Stimulated activated CD8-positive, alpha-beta memory T cell treated with anti-CD3 and anti-CD28 coated beads, Interleukin-4, amount 100 ng/mL, for 4 hours (primary cell): Measurements from ENCODE around the gene HMX1.

Experiments used
- DNase-seq, 2 donors: peaks; one replicate each; pipeline ENCODE4 v3.0.0-alpha.2; 2020; ENCODE audit warnings: low read depth in 2 of 2, low spot score in 1 of 2

The HMX1 gene

DNA sequence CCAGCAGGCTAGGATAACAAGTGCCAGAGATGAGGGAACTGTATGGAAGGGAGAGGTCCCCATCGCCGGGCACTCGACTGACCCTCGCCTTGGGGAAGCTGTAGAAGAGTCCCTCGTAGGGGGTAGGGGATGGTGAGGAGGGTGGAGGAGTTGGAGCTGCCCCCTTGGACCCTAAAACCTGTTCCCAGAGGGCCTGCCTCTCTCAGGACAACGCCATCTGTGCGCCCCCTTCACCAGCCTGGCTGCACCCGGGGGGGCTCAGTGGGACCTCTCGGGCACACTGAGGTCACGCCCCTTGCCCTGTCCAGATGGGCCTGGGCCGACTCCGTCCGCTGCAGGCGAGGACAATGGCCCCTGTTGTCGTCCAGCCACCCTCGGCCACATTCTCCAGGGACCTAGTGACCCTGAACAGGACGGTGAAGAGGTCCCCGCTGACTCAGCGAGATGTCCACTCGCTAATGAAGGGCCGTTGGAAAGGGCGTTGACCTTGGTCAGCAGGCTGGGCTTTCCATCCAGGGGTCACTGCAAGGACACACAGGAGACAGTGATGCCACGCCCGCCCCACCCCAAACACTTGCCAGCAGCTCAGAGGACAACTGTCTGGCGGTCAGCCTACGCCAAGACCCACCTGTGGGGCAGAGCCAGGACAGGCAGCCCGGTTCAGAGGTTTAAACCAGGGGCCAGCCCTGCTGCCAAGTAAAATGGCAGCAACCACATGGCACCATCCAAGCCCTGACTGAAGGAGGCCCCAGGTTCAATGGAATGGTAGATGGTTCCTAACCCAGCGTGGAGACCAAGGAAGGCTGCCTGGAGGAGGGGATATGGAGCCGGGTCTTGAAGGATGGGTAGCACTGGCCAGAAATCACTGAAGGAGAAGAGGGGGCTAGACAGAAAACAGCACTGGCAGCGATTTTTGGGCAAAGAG, 51.2 kb downstream of the HMX1 start:
- no peak for DNase-seq

DNA sequence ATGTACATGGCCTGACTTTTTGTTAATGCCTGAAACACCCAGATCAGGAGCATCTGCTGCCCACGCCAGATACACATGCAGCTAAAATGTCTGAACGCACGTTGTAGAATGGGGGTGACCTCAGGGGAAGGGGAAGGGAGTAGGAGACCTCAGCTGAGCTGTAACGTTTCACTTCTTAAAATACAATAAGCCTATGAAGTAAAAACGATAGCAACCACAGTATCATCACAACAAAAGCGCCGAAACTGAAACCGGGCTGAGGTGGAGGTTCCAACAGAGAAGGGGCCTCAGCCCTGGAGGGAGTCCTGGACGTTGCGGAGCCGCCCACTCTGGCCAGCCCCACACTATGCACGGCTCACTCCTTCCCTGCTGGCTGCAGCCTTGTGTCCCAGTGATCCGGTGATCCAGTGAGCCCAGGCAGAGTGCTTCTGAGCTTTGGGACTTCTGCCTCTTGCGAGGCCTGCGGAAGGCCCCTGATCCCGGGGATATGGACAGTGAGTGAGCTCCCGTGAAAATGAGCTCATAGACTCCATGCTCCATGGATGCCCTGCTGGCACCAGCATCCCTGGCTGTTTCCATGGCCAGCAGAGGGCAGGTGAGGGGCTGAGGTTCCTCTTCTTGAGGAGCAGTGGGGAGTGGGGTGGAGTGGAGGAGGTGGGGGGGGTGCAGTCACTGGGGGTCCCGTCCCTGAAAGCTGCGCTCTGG, 52.0 kb downstream of the HMX1 start:
- DNase-seq: no peak

DNA sequence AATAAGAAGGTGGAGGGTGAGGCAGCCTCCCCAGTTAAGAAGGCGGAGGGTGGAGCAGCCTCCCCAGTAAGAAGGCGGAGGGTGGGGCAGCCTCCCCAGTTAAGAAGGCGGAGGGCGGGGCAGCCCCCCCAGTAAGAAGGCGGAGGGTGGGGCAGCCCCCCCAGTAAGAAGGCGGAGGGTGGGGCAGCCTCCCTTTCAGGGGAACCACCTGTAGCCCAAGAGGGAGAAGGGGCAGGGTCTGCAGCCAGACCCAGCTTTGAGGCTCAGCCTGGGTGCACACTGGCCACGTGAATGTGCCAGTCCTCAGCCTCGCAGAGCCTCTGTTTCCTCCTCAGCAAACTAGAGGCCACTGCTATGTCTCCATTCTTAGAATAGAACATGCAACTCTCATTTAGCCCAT, 52.6 kb downstream of the HMX1 start:
- DNase-seq: no peak

DNA sequence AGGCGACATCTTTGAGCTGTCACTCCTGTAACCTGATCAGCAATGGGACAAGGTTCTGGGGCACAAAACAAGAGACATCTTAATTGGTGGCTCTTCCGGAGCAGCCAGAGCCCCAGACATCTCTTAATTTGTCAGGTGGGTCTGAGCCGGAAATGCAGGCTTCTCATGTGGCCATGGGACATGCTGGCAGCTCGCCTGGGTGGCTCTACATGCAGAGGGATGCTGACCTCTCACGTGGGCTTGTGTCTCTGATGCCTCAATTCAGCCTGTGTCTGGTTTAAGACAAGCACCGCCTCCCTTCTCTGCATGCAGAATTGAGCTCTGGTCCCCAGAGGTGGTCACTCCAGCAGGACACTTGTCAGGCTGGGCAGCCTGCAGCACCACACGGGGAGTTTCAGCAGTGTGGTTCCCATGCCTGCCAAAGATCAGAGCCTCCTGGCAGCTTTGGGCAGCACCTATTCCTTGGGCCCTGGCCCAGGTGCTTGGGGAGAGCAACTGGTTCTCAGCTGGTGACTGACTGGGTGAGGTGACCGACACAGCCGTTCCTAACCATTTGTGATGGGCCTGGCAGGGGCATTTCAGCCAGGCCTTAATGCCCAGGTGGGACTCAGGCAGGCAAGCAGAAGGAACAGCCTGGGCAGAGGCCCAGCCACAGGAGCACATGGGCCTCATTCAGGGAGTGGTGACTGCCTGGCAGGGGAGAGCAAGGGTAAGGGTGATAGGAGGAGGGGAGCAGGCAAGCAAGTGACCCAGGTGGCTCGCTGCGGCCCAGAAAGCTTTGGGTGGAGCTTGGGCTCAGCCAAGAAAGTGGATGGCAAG, 53.4 kb downstream of the HMX1 start:
- DNase-seq: no peak

DNA sequence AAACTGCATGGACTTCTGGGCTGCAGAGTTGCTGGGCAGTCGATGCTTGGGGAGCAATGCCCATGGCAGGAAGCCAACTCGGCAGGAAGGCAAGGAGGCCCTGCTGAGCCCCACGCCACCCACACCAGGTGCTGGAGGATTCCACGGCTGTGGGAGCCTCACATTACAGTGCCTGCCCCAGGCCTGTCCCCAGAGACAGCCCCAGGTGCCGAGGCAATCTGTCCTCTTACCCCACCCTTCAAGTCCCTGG, 53.9 kb downstream of the HMX1 start:
- DNase-seq: no peak

DNA sequence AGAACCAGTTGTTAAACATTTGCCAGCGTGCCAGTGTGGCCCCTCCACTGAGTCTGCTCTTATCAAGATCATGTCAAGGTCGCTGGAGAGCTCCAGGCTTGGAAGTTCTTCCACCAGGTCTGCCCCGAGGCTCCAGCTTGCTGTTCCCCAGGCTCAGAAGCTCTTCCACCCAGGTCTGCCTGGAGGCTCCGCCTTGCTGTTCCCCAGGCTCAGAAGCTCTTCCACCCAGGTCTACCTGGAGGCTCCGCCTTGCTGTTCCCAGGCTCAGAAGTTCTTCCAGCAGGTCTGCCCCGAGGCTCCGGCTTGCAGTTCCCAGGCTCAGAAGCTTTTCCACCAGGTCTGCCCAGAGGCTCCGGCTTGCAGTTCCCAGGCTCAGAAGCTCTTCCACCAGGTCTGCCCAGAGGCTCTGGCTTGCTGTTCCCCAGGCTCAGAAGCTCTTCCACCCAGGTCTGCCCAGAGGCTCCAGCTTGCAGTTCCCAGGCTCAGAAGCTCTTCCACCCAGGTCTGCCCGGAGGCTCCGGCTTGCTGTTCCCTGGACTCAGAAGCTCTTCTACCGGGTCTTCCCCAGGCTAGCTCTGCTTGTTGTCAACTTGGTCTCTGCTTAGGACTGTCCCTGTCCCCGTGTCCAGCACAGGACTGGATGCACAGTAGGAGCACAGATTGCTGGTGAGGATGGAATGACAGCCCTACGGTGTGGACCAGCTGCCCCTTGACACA, 54.4 kb downstream of the HMX1 start:
- DNase-seq: no peak
